ENCODE results near the gene GAL3ST1. TPM values are rescaled to one million over a fixed set of nuclear protein-coding genes. Genes with fewer than 3 reads are reported as not detected.

The GAL3ST1 gene
- total and polyA plus RNA-seq, 4 experiments from 2014 or later: 0.48 to 2.8 (median 1.4) TPM; not detected in 1

GRCh38 chr22:30611197-30611596 is 36.7 kb upstream of the GAL3ST1 start:
- POLR2A ChIA-PET (ENCODE audit: partially characterized antibody): no interaction called here
- intact Hi-C loops (cut with micrococcal nuclease): no loop called here
- Histone ChIP-seq H3K27ac (ENCODE audit: low read depth, low read length) (no peak overlapping the region), H3K4me3 (ENCODE audit: low read length in 2 of 2) (no peak overlapping the region), H3K27me3 (ENCODE audit: insufficient read depth, low read length) (no peaks in the 10 kb centered on the region), H3K9me3 (ENCODE audit: control insufficient read depth in 1 of 2, low read length in 2 of 2) (no peaks in the 10 kb centered on the region), H3K4me1 (ENCODE audit: insufficient read depth, low read length) (peaks cover 9% of the 10 kb centered on the region), H3K36me3 (ENCODE audit: insufficient read depth, low read length) (no peaks in the 10 kb centered on the region)
- Mint-ChIP-seq H3K4me3 (no peak overlapping the region), H3K4me1 (peaks cover 7 to 19% (median 10%) of the 10 kb centered on the region in 4 donors), H3K27ac (no peak overlapping the region), H3K27me3 (peaks cover 0 to 1% of the 10 kb centered on the region in 2 donors), H3K9me3 (peaks cover 0 to 2% (median 0%) of the 10 kb centered on the region in 8 donors), H3K36me3 (no peaks in the 10 kb centered on the region)
- CTCF ChIA-PET (ENCODE audit: partially characterized antibody): no interaction called here
- DNase-seq: no peak

GRCh38 chr22:30610299-30610698 is 35.8 kb upstream of the GAL3ST1 start:
- H3K9me3 ChIP-seq (ENCODE audit: control insufficient read depth in 1 of 2, low read length in 2 of 2): no peaks in the 10 kb centered on the region
- Mint-ChIP-seq H3K27me3 (peaks cover 0 to 1% of the 10 kb centered on the region in 2 donors), H3K9me3 (peaks cover 0 to 2% (median 0%) of the 10 kb centered on the region in 8 donors), H3K4me3 (no peak overlapping the region), H3K27ac (peak overlapping the region in 2 of 7 donors; percentile 37 to 67), H3K4me1 (peaks cover 9 to 28% (median 17%) of the 10 kb centered on the region in 4 donors), H3K36me3 (no peaks in the 10 kb centered on the region)
- H3K4me1 ChIP-seq (ENCODE audit: insufficient read depth, low read length): peaks cover 16% of the 10 kb centered on the region
- H3K36me3 ChIP-seq (ENCODE audit: insufficient read depth, low read length): no peaks in the 10 kb centered on the region
- no peak overlapping the region for H3K27ac ChIP-seq (ENCODE audit: low read depth, low read length)
- no peaks in the 10 kb centered on the region for H3K27me3 ChIP-seq (ENCODE audit: insufficient read depth, low read length)
- ChIA-PET CTCF (ENCODE audit: partially characterized antibody) (interaction anchor here (1.0 kb wide), 1 partner anchor 25 kb away, joined by 4 read pairs; no protein-coding TSS in a partner anchor), POLR2A (ENCODE audit: partially characterized antibody) (no interaction called here)
- no peak overlapping the region for H3K4me3 ChIP-seq (ENCODE audit: low read length in 2 of 2)
- no peak for DNase-seq
- intact Hi-C loops (cut with micrococcal nuclease): no loop called here

GRCh38 chr22:30609260-30610185 is 35.1 kb upstream of the GAL3ST1 start:
- intact Hi-C loops (cut with micrococcal nuclease): no loop called here
- Histone ChIP-seq H3K36me3 (ENCODE audit: insufficient read depth, low read length) (no peaks in the 10 kb centered on the region), H3K27me3 (ENCODE audit: insufficient read depth, low read length) (no peaks in the 10 kb centered on the region), H3K9me3 (ENCODE audit: control insufficient read depth in 1 of 2, low read length in 2 of 2) (no peaks in the 10 kb centered on the region), H3K27ac (ENCODE audit: low read depth, low read length) (no peak overlapping the region), H3K4me1 (ENCODE audit: insufficient read depth, low read length) (peaks cover 16% of the 10 kb centered on the region), H3K4me3 (ENCODE audit: low read length in 2 of 2) (no peak overlapping the region)
- no peaks in the 10 kb centered on the region for H3K36me3 Mint-ChIP-seq
- peak overlapping the region in 1 of 8 donors; percentile 39 for H3K4me3 Mint-ChIP-seq
- H3K4me1 Mint-ChIP-seq: peaks cover 9 to 30% (median 19%) of the 10 kb centered on the region in 4 donors
- H3K27me3 Mint-ChIP-seq: peaks cover 0 to 1% of the 10 kb centered on the region in 2 donors
- CTCF ChIA-PET (ENCODE audit: partially characterized antibody): interaction anchor here (0.8 to 1.0 kb wide), 2 partner anchors 25 to 146 kb away, joined by 3 to 4 read pairs; no protein-coding TSS in a partner anchor
- H3K9me3 Mint-ChIP-seq: peaks cover 0 to 2% (median 0%) of the 10 kb centered on the region in 8 donors
- no peak for DNase-seq
- H3K27ac Mint-ChIP-seq: peak overlapping the region in 2 of 7 donors; percentile 65 to 84
- POLR2A ChIA-PET (ENCODE audit: partially characterized antibody): no interaction called here

GRCh38 chr22:30607939-30608338 is 33.5 kb upstream of the GAL3ST1 start:
- intact Hi-C loops (cut with micrococcal nuclease): no loop called here
- CTCF ChIA-PET (ENCODE audit: partially characterized antibody): interaction anchor here (1.1 to 2.7 kb wide), 5 partner anchors 9 to 283 kb away, joined by 3 to 14 read pairs (median 4); partner anchors contain the start of gene SLC35E4
- peaks cover 16% of the 10 kb centered on the region for H3K4me1 ChIP-seq (ENCODE audit: insufficient read depth, low read length)
- Mint-ChIP-seq H3K4me3 (no peak overlapping the region), H3K9me3 (peaks cover 0 to 2% (median 0%) of the 10 kb centered on the region in 8 donors), H3K4me1 (peaks cover 9 to 30% (median 19%) of the 10 kb centered on the region in 4 donors), H3K27me3 (peaks cover 0 to 1% of the 10 kb centered on the region in 2 donors), H3K27ac (no peak overlapping the region), H3K36me3 (no peaks in the 10 kb centered on the region)
- H3K36me3 ChIP-seq (ENCODE audit: insufficient read depth, low read length): no peaks in the 10 kb centered on the region
- POLR2A ChIA-PET (ENCODE audit: partially characterized antibody): interaction anchor here (0.6 to 2.2 kb wide), 5 partner anchors 18 to 71 kb away, joined by 3 to 11 read pairs (median 3); partner anchors contain the start of gene SLC35E4
- no peak overlapping the region for H3K27ac ChIP-seq (ENCODE audit: low read depth, low read length)
- no peak overlapping the region for H3K4me3 ChIP-seq (ENCODE audit: low read length in 2 of 2)
- no peaks in the 10 kb centered on the region for H3K27me3 ChIP-seq (ENCODE audit: insufficient read depth, low read length)
- no peak for DNase-seq
- no peaks in the 10 kb centered on the region for H3K9me3 ChIP-seq (ENCODE audit: control insufficient read depth in 1 of 2, low read length in 2 of 2)

GRCh38 chr22:30607300-30607930 is 33.0 kb upstream of the GAL3ST1 start:
- Mint-ChIP-seq H3K27ac (peak overlapping the region in 6 of 7 donors; percentile 50 to 92 (median 60)), H3K4me3 (peak overlapping the region; percentile 86 to 94 (median 90)), H3K4me1 (peaks cover 9 to 30% (median 19%) of the 10 kb centered on the region in 4 donors), H3K36me3 (no peaks in the 10 kb centered on the region), H3K9me3 (peaks cover 0 to 2% (median 0%) of the 10 kb centered on the region in 8 donors), H3K27me3 (peaks cover 0 to 1% of the 10 kb centered on the region in 2 donors)
- intact Hi-C loops (cut with micrococcal nuclease): no loop called here
- Histone ChIP-seq H3K27me3 (ENCODE audit: insufficient read depth, low read length) (no peaks in the 10 kb centered on the region), H3K4me3 (ENCODE audit: low read length in 2 of 2) (peak overlapping the region in 1 of 2 donors; percentile 57), H3K9me3 (ENCODE audit: control insufficient read depth in 1 of 2, low read length in 2 of 2) (no peaks in the 10 kb centered on the region), H3K4me1 (ENCODE audit: insufficient read depth, low read length) (peaks cover 16% of the 10 kb centered on the region), H3K27ac (ENCODE audit: low read depth, low read length) (no peak overlapping the region), H3K36me3 (ENCODE audit: insufficient read depth, low read length) (no peaks in the 10 kb centered on the region)
- ChIA-PET CTCF (ENCODE audit: partially characterized antibody) (interaction anchor here (0.7 to 2.7 kb wide), 6 partner anchors 9 to 284 kb away, joined by 3 to 14 read pairs (median 4); partner anchors contain the start of gene SLC35E4), POLR2A (ENCODE audit: partially characterized antibody) (interaction anchor here (0.6 to 2.3 kb wide), 7 partner anchors 15 to 605 kb away, joined by 3 to 19 read pairs (median 4); partner anchors contain the start of genes LIMK2, PES1, SLC35E4 and TUG1)
- no peak for DNase-seq

GRCh38 chr22:30606455-30607299 is 32.2 kb upstream of the GAL3ST1 start, which contains the start of gene TCN2:
Gene TCN2, plus strand, starts transcription at chr22:30607174. Its CDS starts 158 bp downstream, at chr22:30607332.
- intact Hi-C loops (cut with micrococcal nuclease): no loop called here
- H3K9me3 ChIP-seq (ENCODE audit: control insufficient read depth in 1 of 2, low read length in 2 of 2): no peaks in the 10 kb centered on the region
- no peaks in the 10 kb centered on the region for H3K27me3 ChIP-seq (ENCODE audit: insufficient read depth, low read length)
- no peaks in the 10 kb centered on the region for H3K36me3 ChIP-seq (ENCODE audit: insufficient read depth, low read length)
- H3K4me1 ChIP-seq (ENCODE audit: insufficient read depth, low read length): peaks cover 16% of the 10 kb centered on the region
- no peak within 1 kb of the TSS for H3K27ac ChIP-seq (ENCODE audit: low read depth, low read length)
- H3K4me3 ChIP-seq (ENCODE audit: low read length in 2 of 2): peak within 1 kb of the TSS; percentile 57 to 81
- ChIA-PET POLR2A (ENCODE audit: partially characterized antibody) (interaction anchor here (0.6 to 2.3 kb wide), 6 partner anchors 14 to 606 kb away, joined by 3 to 19 read pairs (median 4); partner anchors contain the start of genes LIMK2, PES1, SLC35E4 and TUG1), CTCF (ENCODE audit: partially characterized antibody) (interaction anchor here (0.7 to 2.7 kb wide), 10 partner anchors 9 to 284 kb away, joined by 3 to 14 read pairs (median 4); partner anchors contain the start of genes PES1 and SLC35E4)
- Mint-ChIP-seq H3K4me3 (peak within 1 kb of the TSS; percentile 86 to 94 (median 90)), H3K36me3 (no peaks in the 10 kb centered on the region), H3K27ac (peak within 1 kb of the TSS in 6 of 7 donors; percentile 50 to 92 (median 64)), H3K27me3 (peaks cover 0 to 1% of the 10 kb centered on the region in 2 donors), H3K9me3 (peaks cover 0 to 2% (median 0%) of the 10 kb centered on the region in 8 donors), H3K4me1 (peaks cover 11 to 30% (median 20%) of the 10 kb centered on the region in 4 donors)
- peak; percentile 13 to 57 (median 18) for DNase-seq
